Ishikawa (cell line): ENCODE data around the gene CD6.

Experiments used
- CEBPB ChIP-seq: IDR thresholded peaks from 2 replicates; pipeline ENCODE4 v1.6.1; 2012
- EP300 ChIP-seq: IDR thresholded peaks from 2 replicates; pipeline ENCODE4 v1.6.1; 2012; ENCODE audit warnings: borderline replicate concordance
- FOXM1 ChIP-seq: IDR thresholded peaks from 2 replicates; pipeline ENCODE4 v1.6.1; 2012; ENCODE audit warnings: low read depth, borderline replicate concordance
- RAD21 ChIP-seq: IDR thresholded peaks from 2 replicates; pipeline ENCODE4 v1.6.1; 2012; ENCODE audit warnings: low read depth
- TAF1 ChIP-seq: IDR thresholded peaks from 2 replicates; pipeline ENCODE4 v1.6.1; 2012; ENCODE audit warnings: low read depth, mild to moderate bottlenecking
- TCF12 ChIP-seq: IDR thresholded peaks from 2 replicates; pipeline ENCODE4 v1.6.1; 2012; ENCODE audit warnings: low read depth
- TF ChIP-seq, protein P1 (sequence below): IDR thresholded peaks from 2 replicates; pipeline ENCODE4 v1.6.1; 2012
- TF ChIP-seq, protein P2 (sequence below): IDR thresholded peaks from 2 replicates; pipeline ENCODE4 v1.6.1; 2012
- TF ChIP-seq, protein P3 (sequence below): IDR thresholded peaks from 2 replicates; pipeline ENCODE4 v1.6.1; 2012; ENCODE audit warnings: low read depth, mild to moderate bottlenecking

DNA sequence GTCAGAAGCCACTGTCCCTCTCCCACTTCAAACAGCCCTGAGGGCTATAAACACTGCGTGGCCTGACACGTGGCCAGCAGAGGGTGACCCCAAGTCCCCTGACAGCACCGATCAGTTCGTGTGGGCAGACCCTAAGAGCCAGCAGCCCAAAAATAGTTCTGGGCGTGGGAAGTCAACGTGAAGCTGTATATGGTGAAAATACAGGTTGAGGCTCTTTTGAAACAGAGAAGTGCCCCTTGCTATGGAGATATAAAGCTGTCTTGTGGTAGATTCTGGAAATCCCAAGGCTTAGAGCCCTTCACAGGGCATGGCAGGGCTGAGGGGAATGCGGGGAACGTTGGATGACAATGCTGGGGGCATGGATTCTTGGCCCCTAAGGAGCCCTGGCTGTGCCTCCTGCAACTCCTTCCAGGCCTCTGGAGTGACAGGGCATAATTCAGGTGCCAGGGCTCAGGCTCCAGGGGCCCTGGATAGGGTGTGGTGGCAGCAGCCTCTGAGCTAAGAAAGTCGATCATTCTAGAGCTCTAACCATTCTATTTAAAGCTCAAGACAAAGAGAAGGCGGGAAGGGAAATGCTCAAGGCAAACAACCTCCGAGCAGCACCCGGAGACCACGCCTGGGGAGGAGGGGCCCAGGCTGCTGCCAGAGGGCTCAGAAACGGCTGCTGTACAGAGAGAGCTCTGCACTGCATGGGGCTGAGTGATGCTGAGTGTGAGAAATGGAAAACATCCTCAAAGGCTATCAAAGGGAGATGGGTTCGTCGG is 70.5 kb downstream of the CD6 start:
- TF ChIP-seq, protein P1, sequence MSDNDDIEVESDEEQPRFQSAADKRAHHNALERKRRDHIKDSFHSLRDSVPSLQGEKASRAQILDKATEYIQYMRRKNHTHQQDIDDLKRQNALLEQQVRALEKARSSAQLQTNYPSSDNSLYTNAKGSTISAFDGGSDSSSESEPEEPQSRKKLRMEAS, result no peak
- TF ChIP-seq RAD21, result no peak
- TF ChIP-seq EP300, result no peak
- TF ChIP-seq TAF1, result no peak
- TF ChIP-seq, protein P2, sequence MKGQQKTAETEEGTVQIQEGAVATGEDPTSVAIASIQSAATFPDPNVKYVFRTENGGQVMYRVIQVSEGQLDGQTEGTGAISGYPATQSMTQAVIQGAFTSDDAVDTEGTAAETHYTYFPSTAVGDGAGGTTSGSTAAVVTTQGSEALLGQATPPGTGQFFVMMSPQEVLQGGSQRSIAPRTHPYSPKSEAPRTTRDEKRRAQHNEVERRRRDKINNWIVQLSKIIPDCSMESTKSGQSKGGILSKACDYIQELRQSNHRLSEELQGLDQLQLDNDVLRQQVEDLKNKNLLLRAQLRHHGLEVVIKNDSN, result no peak
- TF ChIP-seq FOXM1, result no peak
- TF ChIP-seq, protein P3, sequence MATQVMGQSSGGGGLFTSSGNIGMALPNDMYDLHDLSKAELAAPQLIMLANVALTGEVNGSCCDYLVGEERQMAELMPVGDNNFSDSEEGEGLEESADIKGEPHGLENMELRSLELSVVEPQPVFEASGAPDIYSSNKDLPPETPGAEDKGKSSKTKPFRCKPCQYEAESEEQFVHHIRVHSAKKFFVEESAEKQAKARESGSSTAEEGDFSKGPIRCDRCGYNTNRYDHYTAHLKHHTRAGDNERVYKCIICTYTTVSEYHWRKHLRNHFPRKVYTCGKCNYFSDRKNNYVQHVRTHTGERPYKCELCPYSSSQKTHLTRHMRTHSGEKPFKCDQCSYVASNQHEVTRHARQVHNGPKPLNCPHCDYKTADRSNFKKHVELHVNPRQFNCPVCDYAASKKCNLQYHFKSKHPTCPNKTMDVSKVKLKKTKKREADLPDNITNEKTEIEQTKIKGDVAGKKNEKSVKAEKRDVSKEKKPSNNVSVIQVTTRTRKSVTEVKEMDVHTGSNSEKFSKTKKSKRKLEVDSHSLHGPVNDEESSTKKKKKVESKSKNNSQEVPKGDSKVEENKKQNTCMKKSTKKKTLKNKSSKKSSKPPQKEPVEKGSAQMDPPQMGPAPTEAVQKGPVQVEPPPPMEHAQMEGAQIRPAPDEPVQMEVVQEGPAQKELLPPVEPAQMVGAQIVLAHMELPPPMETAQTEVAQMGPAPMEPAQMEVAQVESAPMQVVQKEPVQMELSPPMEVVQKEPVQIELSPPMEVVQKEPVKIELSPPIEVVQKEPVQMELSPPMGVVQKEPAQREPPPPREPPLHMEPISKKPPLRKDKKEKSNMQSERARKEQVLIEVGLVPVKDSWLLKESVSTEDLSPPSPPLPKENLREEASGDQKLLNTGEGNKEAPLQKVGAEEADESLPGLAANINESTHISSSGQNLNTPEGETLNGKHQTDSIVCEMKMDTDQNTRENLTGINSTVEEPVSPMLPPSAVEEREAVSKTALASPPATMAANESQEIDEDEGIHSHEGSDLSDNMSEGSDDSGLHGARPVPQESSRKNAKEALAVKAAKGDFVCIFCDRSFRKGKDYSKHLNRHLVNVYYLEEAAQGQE, result no peak
- no peak for TF ChIP-seq CEBPB
- no peak for TF ChIP-seq TCF12
